Kasumi-1 (cell line): ENCODE data around the gene RB1.
A peak's percentile ranks its signal among the peaks of the same experiment; 100 is the strongest.
"Not testable (repeated sequence)": the region's sequence is repeated elsewhere in the genome, so short reads cannot be mapped to it uniquely, and the experiment has no call there.

Source experiments
- DNase-seq, 2 experiments: peaks; one replicate each; lab custom pipeline; 2025; lab: John Stamatoyannopoulos, UW

RB1 gene

DNA sequence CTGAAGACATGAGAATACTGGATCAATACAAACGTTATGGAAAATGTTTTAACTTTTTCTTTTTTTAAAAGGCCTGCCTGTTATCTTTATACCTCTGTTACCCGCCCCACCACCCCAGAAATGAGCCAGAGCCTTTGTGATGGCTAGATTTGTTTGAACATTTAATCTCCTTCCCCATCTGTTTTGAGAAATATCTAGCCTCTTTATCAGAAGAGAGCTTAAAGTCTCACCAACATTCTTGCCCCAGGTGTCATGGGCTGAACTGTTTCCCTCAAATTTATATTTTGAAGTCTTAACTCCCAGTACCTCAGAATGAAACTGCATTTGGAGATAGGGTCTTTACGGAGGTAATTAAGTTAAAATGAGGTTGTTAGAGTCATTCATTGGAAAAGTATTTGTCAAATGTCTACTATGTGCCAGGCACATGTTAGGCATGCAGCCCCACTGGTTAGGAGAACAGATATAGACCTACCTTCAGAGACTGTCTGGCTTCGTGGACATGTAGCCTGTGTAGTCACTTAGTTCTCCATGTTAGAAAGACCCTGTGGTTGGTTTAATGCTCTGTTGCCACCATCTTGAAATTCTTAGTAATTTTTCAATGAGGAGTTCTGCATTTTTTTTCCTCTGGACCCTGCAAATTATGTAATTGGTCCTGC lies 6.3 kb upstream of the RB1 start:
- DNase-seq, result no peak

- no peak for DNase-seq
Measured at GRCh38 chr13:48299591-48299990, 4.0 kb upstream of the RB1 start.

- peak; percentile 52 to 75 for DNase-seq
Measured at GRCh38 chr13:48302871-48303358, 636 bp upstream of the RB1 start.

- DNase-seq, result peak; percentile 21 to 45
Measured at GRCh38 chr13:48304143-48304876, 759 bp downstream of the RB1 start.

GRCh38 chr13:48311223-48311622 lies 7.7 kb downstream of the RB1 start:
- DNase-seq, result no peak

- no peak for DNase-seq
Measured at GRCh38 chr13:48315969-48316650, 12.6 kb downstream of the RB1 start.

- no peak for DNase-seq
Measured at GRCh38 chr13:48316826-48317510, 13.4 kb downstream of the RB1 start.

DNA sequence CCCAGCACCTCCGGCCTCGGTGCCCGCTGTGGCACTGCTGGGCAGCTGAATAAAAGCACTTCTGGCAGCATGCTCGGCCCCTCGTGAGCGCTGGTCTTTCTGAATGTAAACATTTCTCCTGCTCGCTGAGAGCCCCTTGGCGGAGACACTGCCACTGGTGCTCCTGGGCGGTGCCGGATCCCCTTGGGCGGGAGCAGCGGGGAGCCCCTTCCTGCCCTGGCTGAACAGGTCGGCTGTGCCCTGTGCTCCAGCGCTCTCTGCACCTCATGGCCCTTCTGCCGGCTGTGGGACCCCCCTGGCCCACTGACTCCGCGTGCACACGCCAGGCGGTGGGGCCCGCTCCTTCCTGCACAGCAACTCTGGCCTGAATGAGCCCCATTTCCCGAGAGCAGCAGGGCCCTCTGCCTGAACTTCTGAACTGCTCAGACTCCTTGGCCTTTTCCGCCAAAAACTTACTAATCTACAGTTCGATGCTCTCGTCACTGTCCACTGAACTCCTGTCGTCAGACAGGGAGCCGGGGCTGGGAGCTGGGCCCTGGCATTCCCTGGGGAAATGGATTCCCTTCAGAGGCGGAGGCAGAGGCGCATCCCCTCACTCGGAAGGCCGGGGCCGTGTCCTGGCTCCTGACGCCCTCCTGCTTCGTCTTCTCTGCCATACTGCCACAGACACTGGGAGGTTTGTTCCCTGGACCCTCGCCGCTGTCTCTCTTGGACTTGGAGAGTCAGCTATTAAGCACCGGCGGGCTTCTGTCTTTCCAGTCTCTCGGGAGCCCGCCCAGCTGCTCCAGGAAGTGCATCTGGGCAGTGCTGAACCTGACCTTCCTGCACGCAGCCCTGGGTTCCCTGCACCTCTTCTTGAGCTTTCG lies 14.2 kb downstream of the RB1 start:
- peak in 1 of 2 experiments; percentile 24 for DNase-seq

- no peak for DNase-seq
Measured at GRCh38 chr13:48318377-48318811, 14.8 kb downstream of the RB1 start.

DNA sequence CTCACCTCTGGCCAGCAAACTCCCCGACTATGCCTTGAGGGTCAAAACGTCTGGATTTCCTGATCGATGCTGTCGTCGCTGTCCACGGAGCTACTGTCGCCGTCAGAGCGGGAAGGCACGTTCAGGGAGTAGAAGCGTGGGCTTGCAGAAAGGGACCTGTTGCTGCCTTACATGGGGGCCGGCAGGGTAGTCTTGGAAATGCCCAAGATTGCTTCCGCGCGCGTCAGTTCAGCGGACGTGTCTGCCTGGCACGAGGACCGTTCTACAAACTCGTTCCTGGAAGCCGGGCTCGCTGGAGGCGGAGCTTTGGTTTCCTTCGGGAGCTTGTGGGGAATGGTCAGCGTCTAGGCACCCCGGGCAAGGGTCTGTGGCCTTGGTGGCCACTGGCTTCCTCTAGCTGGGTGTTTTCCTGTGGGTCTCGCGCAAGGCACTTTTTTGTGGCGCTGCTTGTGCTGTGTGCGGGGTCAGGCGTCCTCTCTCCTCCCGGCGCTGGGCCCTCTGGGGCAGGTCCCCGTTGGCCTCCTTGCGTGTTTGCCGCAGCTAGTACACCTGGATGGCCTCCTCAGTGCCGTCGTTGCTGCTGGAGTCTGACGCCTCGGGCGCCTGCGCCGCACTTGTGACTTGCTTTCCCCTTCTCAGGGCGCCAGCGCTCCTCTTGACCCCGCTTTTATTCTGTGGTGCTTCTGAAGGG lies 15.4 kb downstream of the RB1 start:
- no peak for DNase-seq

- no peak for DNase-seq
Measured at GRCh38 chr13:48319531-48320398, 16.2 kb downstream of the RB1 start.

DNA sequence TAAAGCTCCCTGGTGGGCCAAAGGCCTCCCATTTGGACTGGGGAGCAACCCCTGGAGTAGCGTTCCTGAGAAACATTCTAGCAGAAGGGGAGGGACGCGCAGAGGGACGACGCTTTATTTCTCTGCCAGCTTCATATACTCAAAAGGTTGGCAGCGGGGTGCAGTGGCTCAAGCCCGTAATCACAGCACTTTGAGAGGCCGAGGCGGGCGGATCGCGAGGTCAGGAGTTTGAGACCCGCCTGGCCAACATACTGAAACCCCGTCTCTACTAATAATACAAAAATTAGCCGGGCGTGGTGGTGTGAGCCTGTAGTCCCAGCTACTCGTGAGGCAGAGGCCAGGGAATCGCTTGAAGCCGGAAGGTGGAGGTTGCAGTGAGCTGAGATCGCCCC lies 16.8 kb downstream of the RB1 start:
- DNase-seq, result no peak

GRCh38 chr13:48320891-48321510 lies 17.4 kb downstream of the RB1 start:
- no peak for DNase-seq

GRCh38 chr13:48322294-48322693 lies 18.7 kb downstream of the RB1 start:
- DNase-seq, result no peak

GRCh38 chr13:48333976-48334375 lies 30.4 kb downstream of the RB1 start:
- peak in 1 of 2 experiments; percentile 8 for DNase-seq

DNA sequence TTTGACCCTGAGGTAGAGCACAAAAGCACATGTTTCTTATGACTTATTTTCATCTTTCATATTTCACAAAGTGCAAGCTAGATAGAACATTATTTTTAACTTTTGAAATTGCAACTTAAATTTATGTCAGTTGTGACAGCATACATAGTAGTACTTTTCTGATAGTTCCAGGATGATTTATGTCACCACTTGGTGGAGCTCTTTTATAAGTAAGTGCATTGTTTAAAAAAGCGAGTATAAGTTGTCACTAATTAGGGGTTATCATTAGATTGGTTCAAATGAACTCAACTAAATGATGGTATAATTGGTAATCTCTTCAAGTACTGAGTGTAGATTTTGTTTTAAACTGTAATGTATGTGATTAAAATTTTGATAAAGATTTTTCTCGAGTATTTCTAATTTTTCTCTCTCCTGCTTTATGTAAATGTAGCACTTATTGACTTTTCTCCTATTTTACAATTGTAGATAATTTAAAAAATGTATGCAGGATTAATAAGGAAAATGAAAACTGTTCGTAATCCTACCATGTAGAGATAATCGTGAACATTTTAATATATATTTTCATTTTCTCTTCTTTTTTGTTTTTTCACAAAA lies 31.1 kb downstream of the RB1 start:
- peak; percentile 84 to 92 for DNase-seq

DNA sequence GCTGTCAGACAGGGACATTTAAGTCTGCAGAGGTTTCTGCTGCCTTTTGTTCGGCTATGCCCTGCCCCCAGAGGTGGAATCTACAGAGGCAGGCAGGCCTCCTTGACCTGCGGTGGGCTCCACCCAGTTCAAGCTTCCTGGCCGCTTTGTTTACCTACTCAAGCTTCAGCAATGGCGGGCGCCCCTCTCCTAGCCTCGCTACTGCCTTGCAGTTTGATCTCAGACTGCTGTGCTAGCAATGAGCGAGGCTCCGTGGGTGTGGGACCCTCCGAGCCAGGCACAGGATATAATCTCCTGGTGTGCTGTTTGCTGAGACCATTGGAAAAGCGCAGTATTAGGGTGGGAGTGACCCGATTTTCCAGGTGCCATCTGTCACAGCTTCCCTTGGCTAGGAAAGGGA lies 35.6 kb downstream of the RB1 start:
- not testable (repeated sequence) for DNase-seq

DNA sequence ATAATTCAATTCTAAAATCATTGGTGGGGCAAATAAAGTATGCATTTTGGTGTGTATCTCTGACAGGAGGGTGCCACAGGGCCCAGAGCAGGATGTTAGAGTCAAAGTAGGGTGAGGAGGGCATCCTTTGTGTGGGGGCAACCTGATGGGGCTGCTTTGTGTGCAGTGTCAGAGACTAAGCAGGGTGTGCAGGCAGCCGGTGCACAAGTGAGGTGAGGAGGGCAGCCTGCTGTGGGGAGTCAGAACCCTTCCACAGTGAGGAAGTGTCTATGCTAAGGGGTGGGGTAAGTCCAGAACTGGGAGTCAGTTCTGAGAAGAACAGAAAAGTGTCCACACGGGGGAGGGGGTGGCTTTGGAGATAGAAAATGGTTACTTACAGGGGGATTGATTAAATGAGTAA lies 40.7 kb downstream of the RB1 start:
- no peak for DNase-seq

GRCh38 chr13:48346583-48346982 lies 43.0 kb downstream of the RB1 start:
- DNase-seq, result no peak
